ENCODE results near the gene NRXN3. TPM values are rescaled to one million over a fixed set of nuclear protein-coding genes. Genes with fewer than 3 reads are reported as not detected.

The NRXN3 gene
- total and polyA plus RNA-seq, 2 of the 4 experiments (the other 2 are of a cell fraction): 4.8 to 25.1 TPM

- in situ Hi-C loops (cut with MboI; ENCODE audit: low sequenced_read_pairs): no loop called here
- Histone ChIP-seq H3K4ac (ENCODE audit: low read depth, low read length) (no peak overlapping the region), H3K9me1 (ENCODE audit: insufficient read depth, low read length) (no peaks in the 10 kb centered on the region), H2BK20ac (ENCODE audit: low read depth, low read length) (no peak overlapping the region), H2AK9ac (replicated peaks; ENCODE audit: low read depth, low read length, poor library complexity) (no peak overlapping the region), H4K91ac (ENCODE audit: insufficient read depth, low read depth, low read length) (no peak overlapping the region), H4K5ac (ENCODE audit: low read depth, low read length) (no peak overlapping the region), H3K27ac (ENCODE audit: insufficient read depth, low read length) (no peak overlapping the region), H4K8ac (ENCODE audit: low read depth in 2 of 2, low read length in 2 of 2) (no peak overlapping the region), H3K79me1 (ENCODE audit: low read depth in 1 of 2, low read length in 2 of 2) (no peaks in the 10 kb centered on the region), H2BK120ac (ENCODE audit: low read depth, low read length) (no peak overlapping the region), H3K4me2 (ENCODE audit: low read depth, low read length) (no peak overlapping the region), H3K18ac (ENCODE audit: low read depth, low read length) (no peak overlapping the region), H2BK15ac (ENCODE audit: low read depth, low read length) (no peak overlapping the region), H2BK5ac (ENCODE audit: low read depth, low read length, poor library complexity, severe bottlenecking) (no peak overlapping the region), H2AFZ (replicated peaks; ENCODE audit: low read length, poor library complexity) (no peak overlapping the region), H3K14ac (replicated peaks; ENCODE audit: low read depth, low read length) (no peak overlapping the region), H4K20me1 (ENCODE audit: insufficient read depth, low read length) (no peaks in the 10 kb centered on the region), H3K56ac (ENCODE audit: extremely low read depth, insufficient read depth, low read length) (no peak overlapping the region), H3K4me1 (ENCODE audit: control insufficient read depth, insufficient read depth, low read length) (no peaks in the 10 kb centered on the region), H3K9ac (ENCODE audit: low read depth, low read length) (no peak overlapping the region), H2AK5ac (ENCODE audit: low read depth, low read length) (no peak overlapping the region), H3K9me3 (ENCODE audit: control insufficient read depth, insufficient read depth, low read length) (no peaks in the 10 kb centered on the region), H3K36me3 (ENCODE audit: control insufficient read depth, insufficient read depth, low read length) (no peaks in the 10 kb centered on the region), H3K4me3 (ENCODE audit: insufficient read depth, low read depth, low read length) (no peak overlapping the region), H3K27me3 (ENCODE audit: control insufficient read depth, insufficient read depth, low read length) (no peaks in the 10 kb centered on the region; the same call in 1 of the 2 replicates), H3K23ac (ENCODE audit: low read depth, low read length) (no peak overlapping the region)
- no peak for TF ChIP-seq FOS (IDR thresholded peaks at IDR 0.05; ENCODE audit: low read depth, low read length)
- TF ChIP-seq RCOR1 (IDR thresholded peaks at IDR 0.05; ENCODE audit: insufficient replicate concordance, low read length): no peak
- no peak for TF ChIP-seq MAFK (IDR thresholded peaks at IDR 0.05; ENCODE audit: low read depth, low read length)
- TF ChIP-seq MXI1 (IDR thresholded peaks at IDR 0.05; ENCODE audit: borderline replicate concordance, low read depth, low read length): no peak
- TF ChIP-seq USF2 (IDR thresholded peaks at IDR 0.05; ENCODE audit: low read depth, low read length): no peak
- no peak for TF ChIP-seq SMC3 (IDR thresholded peaks at IDR 0.05; ENCODE audit: low read depth, low read length)
- no peak for TF ChIP-seq POLR2A (IDR thresholded peaks at IDR 0.05; ENCODE audit: low read depth, low read length)
- TF ChIP-seq, protein P1, sequence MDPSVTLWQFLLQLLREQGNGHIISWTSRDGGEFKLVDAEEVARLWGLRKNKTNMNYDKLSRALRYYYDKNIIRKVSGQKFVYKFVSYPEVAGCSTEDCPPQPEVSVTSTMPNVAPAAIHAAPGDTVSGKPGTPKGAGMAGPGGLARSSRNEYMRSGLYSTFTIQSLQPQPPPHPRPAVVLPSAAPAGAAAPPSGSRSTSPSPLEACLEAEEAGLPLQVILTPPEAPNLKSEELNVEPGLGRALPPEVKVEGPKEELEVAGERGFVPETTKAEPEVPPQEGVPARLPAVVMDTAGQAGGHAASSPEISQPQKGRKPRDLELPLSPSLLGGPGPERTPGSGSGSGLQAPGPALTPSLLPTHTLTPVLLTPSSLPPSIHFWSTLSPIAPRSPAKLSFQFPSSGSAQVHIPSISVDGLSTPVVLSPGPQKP (IDR thresholded peaks at IDR 0.05; ENCODE audit: borderline replicate concordance, low read depth, low read length): no peak
- no peak for TF ChIP-seq NFE2L2 (IDR thresholded peaks at IDR 0.05; ENCODE audit: low read depth, low read length)
- no peak for TF ChIP-seq BHLHE40 (IDR thresholded peaks at IDR 0.05; ENCODE audit: low read depth, low read length)
- TF ChIP-seq MAZ (IDR thresholded peaks at IDR 0.05; ENCODE audit: borderline replicate concordance, low read depth, low read length): no peak
- WGBS, 2 experiments (ENCODE audit: extremely low coverage in 2 of 2, insufficient read length in 1 of 2): no CpG with 5 or more reads among the region's 3 CpGs
- no peak for ATAC-seq (ENCODE audit: low read depth)
- ChIA-PET CTCF (no interaction called here), POLR2A (ENCODE audit: unreplicated experiment) (no interaction called here)
- no TSS peak for BruUV-seq (replicated peaks)
- DNase-seq: no peak
- dilution Hi-C loops (cut with HindIII; ENCODE audit: low sequenced_read_pairs, unreplicated experiment): no loop called here
- intact Hi-C loops (cut with micrococcal nuclease): no loop called here
Measured at GRCh38 chr14:78989221-78989620, 819.0 kb downstream of the NRXN3 start.

Data from IMR-90 (cell line).